Gastrocnemius medialis (tissue), 4 donors: ENCODE results near the gene NIBAN1.

Source experiments
- POLR2A ChIP-seq, 2 donors: fragments of 450-650 bp; IDR thresholded peaks; one replicate each; pipeline ENCODE4 v1.6.1; 2017; ENCODE audit warnings: antibody characterized with exemption in 2 of 2, mild to moderate bottlenecking in 2 of 2, moderate library complexity in 2 of 2
- TF ChIP-seq, protein P1 (sequence below), 5 experiments: fragments of 450-650 bp in 3 of 5; fragments of 200-600 bp in 2 of 5; sonication (generic) in 2 of 5; IDR thresholded peaks in 4 of 5; conservative IDR thresholded peaks in 1 of 5; 1 replicate in 4 of 5; 2 replicates in 1 of 5; pipeline ENCODE4 v1.5.1; 2016 to 2019; ENCODE audit warnings: antibody characterized with exemption in 5 of 5, mild to moderate bottlenecking in 3 of 5, moderate library complexity in 3 of 5

GRCh38 chr1:184931566-184931965 lies 42.7 kb downstream of the NIBAN1 start:
- TF ChIP-seq, protein P1, sequence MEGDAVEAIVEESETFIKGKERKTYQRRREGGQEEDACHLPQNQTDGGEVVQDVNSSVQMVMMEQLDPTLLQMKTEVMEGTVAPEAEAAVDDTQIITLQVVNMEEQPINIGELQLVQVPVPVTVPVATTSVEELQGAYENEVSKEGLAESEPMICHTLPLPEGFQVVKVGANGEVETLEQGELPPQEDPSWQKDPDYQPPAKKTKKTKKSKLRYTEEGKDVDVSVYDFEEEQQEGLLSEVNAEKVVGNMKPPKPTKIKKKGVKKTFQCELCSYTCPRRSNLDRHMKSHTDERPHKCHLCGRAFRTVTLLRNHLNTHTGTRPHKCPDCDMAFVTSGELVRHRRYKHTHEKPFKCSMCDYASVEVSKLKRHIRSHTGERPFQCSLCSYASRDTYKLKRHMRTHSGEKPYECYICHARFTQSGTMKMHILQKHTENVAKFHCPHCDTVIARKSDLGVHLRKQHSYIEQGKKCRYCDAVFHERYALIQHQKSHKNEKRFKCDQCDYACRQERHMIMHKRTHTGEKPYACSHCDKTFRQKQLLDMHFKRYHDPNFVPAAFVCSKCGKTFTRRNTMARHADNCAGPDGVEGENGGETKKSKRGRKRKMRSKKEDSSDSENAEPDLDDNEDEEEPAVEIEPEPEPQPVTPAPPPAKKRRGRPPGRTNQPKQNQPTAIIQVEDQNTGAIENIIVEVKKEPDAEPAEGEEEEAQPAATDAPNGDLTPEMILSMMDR (IDR thresholded peaks at IDR 0.05 in 4 of 5, conservative IDR thresholded peaks at IDR 0.05 in 1 of 5), result no peak
- TF ChIP-seq POLR2A (IDR thresholded peaks at IDR 0.05), result no peak
